Prostate gland (tissue), 2 donors: ENCODE results near the gene NDUFB5. TPM values are rescaled to one million over a fixed set of nuclear protein-coding genes. Genes with fewer than 3 reads are reported as not detected.

Source experiments
- DNase-seq: peaks from one replicate; pipeline ENCODE4 v3.0.0-alpha.2; 2019; ENCODE audit warnings: low spot score
- H3K27ac ChIP-seq, 2 donors: fragments of 200-600 bp; sonication (generic); 2 replicates each; pipeline ENCODE4 v1.5.1; 2017 to 2019
- H3K27me3 ChIP-seq: fragments of 200-600 bp; sonication (generic); replicated peaks from 2 replicates; pipeline ENCODE4 v1.5.1; 2019; ENCODE audit not compliant: insufficient read depth
- H3K36me3 ChIP-seq, 2 donors: fragments of 200-600 bp; sonication (generic); 1 replicate in 1 of 2; 2 replicates in 1 of 2; pipeline versions ENCODE4 v1.5.1 to v1.8.1; 2017 to 2019
- H3K4me1 ChIP-seq: fragments of 200-600 bp; sonication (generic); replicated peaks from 2 replicates; pipeline ENCODE4 v1.5.1; 2019
- H3K4me3 ChIP-seq, 2 donors: fragments of 200-600 bp; sonication (generic); 2 replicates each; pipeline ENCODE4 v1.5.1; 2017 to 2019
- H3K9me3 ChIP-seq: fragments of 200-600 bp; sonication (generic); 2 replicates; pipeline ENCODE4 v1.5.1; 2017
- CTCF ChIP-seq, 4 experiments: fragments of 200-600 bp in 2 of 4; fragments of 450-650 bp in 2 of 4; sonication (generic) in 2 of 4; IDR thresholded peaks; 1 replicate in 3 of 4; 2 replicates in 1 of 4; pipeline ENCODE4 v1.5.1; 2016 to 2019; ENCODE audit warnings: antibody characterized with exemption in 4 of 4, mild to moderate bottlenecking in 2 of 4, moderate library complexity in 2 of 4
- POLR2A ChIP-seq: fragments of 450-650 bp; IDR thresholded peaks from one replicate; pipeline ENCODE4 v1.6.1; 2016; ENCODE audit warnings: antibody characterized with exemption, mild to moderate bottlenecking
- POLR2AphosphoS5 ChIP-seq: sonication (generic); formaldehyde crosslinking; IDR thresholded peaks from one replicate; pipeline ENCODE4 v1.6.1; 2017; ENCODE audit warnings: antibody characterized with exemption
- WGBS: methylation state at CpG from one replicate; pipeline ENCODE4 v1.1.5; 2018; 5-methylcytosine and 5-hydroxymethylcytosine counted together
- intact Hi-C: fragments of 100-400 bp; cut with DNase I; formaldehyde crosslinking; loops from one replicate; pipeline ENCODE4 v1.14.2; 2022
- total RNA-seq, 2 donors: library from RNA; depleted of rRNA; stranded (reverse); fragments of >200 nt; gene quantifications; one replicate each; pipeline ENCODE4 v1.1.0, GENCODE V29; 2016

The NDUFB5 gene
- total RNA-seq, 2 donors from 2014 or later: 75.9 to 122 TPM

- no peak overlapping the region for H3K4me3 ChIP-seq
- intact Hi-C loops: no loop called here
- no peaks in the 10 kb centered on the region for H3K9me3 ChIP-seq
- 29% methylated on average over 8 of the region's 8 CpGs for WGBS
- no peak overlapping the region for H3K27ac ChIP-seq
- H3K36me3 ChIP-seq: no peaks in the 10 kb centered on the region
- DNase-seq: peak; percentile 39
- H3K4me1 ChIP-seq: no peaks in the 10 kb centered on the region
- H3K27me3 ChIP-seq: no peaks in the 10 kb centered on the region
- no peak for TF ChIP-seq CTCF (IDR thresholded peaks at IDR 0.05)
- no peak for TF ChIP-seq POLR2A
- TF ChIP-seq POLR2AphosphoS5: no peak
Measured at GRCh38 chr3:179666436-179667035, 61.9 kb downstream of the NDUFB5 start.

DNA sequence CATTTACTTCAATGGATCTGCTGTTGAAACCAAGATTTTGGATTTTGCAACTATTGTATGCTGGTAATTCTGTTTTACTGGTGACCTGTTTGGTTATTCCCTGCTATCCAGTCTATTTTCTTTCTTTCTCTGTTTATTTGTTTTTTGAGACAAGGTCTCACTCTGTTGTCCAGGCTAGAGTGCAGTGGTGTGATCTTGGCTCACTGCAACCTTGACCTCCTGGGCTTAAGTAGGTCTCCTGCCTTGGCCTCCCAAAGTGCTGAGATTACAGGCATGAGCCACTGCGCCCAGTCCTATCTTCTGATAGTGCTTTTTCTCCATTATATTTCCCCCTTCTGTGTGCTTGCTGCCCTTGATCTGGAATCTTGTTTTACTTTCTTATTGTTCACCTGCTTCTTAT lies 63.8 kb downstream of the NDUFB5 start:
- no peaks in the 10 kb centered on the region for H3K9me3 ChIP-seq
- TF ChIP-seq POLR2A (no peak), POLR2AphosphoS5 (no peak), CTCF (IDR thresholded peaks at IDR 0.05) (no peak)
- no peaks in the 10 kb centered on the region for H3K27me3 ChIP-seq
- DNase-seq: no peak
- no peak overlapping the region for H3K4me3 ChIP-seq
- no peaks in the 10 kb centered on the region for H3K4me1 ChIP-seq
- WGBS: 95% methylated on average over 1 of the region's 1 CpG
- intact Hi-C loops: no loop called here
- H3K27ac ChIP-seq: no peak overlapping the region
- H3K36me3 ChIP-seq: no peaks in the 10 kb centered on the region

DNA sequence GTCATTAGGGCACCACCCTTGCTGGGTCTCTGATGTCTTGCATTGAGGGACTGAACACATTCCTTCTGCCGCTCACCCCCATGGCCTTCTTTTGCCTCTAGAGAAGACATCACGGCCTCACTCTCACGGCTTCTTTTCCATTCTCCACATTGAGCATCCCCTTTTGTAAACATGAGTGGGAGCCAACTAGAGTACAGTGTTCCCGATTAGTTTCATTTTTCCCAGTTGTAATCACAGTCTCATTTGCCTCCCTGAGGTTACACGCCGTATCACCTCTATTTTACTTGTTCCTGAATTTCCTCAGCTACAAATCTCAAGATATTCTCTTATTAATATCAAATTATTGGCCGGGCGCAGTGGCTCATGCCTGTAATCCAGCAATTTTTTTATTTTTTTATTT lies 65.7 kb downstream of the NDUFB5 start:
- no peak for DNase-seq
- 75% methylated on average over 8 of the region's 8 CpGs for WGBS
- H3K36me3 ChIP-seq: no peaks in the 10 kb centered on the region
- no peak overlapping the region for H3K27ac ChIP-seq
- H3K4me1 ChIP-seq: no peaks in the 10 kb centered on the region
- no peaks in the 10 kb centered on the region for H3K27me3 ChIP-seq
- TF ChIP-seq POLR2AphosphoS5: no peak
- TF ChIP-seq CTCF (IDR thresholded peaks at IDR 0.05): no peak
- TF ChIP-seq POLR2A: no peak
- H3K4me3 ChIP-seq: no peak overlapping the region
- intact Hi-C loops: no loop called here
- no peaks in the 10 kb centered on the region for H3K9me3 ChIP-seq

DNA sequence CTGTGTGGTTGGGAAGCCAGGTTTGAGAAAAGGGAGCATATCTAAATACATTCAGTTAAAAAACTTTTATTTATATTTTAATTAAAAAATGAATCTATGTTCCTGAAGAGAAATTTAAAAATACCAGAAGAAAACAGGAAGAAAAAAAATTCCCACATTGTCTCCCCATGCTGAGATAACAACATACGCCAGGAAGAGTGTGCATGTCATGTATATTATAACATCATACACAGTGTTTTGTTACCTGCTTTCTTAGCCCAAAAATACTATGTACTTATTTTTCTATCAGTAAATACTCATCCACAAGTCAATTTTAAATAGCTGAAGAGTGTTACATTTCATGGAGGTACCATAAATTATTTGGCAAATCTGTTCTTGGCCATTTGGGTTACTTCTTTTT lies 66.7 kb downstream of the NDUFB5 start:
- H3K27ac ChIP-seq: no peak overlapping the region
- H3K4me3 ChIP-seq: no peak overlapping the region
- H3K9me3 ChIP-seq: no peaks in the 10 kb centered on the region
- H3K36me3 ChIP-seq: no peaks in the 10 kb centered on the region
- intact Hi-C loops: no loop called here
- TF ChIP-seq POLR2AphosphoS5: no peak
- TF ChIP-seq POLR2A: no peak
- no peak for TF ChIP-seq CTCF (IDR thresholded peaks at IDR 0.05)
- WGBS: 91% methylated on average over 1 of the region's 1 CpG
- no peak for DNase-seq
- no peaks in the 10 kb centered on the region for H3K4me1 ChIP-seq
- no peaks in the 10 kb centered on the region for H3K27me3 ChIP-seq

GRCh38 chr3:179671747-179672242 lies 67.2 kb downstream of the NDUFB5 start:
- no peaks in the 10 kb centered on the region for H3K4me1 ChIP-seq
- intact Hi-C loops: no loop called here
- H3K27me3 ChIP-seq: no peaks in the 10 kb centered on the region
- H3K9me3 ChIP-seq: no peaks in the 10 kb centered on the region
- WGBS: 71% methylated on average over 15 of the region's 15 CpGs
- H3K27ac ChIP-seq: no peak overlapping the region
- H3K4me3 ChIP-seq: no peak overlapping the region
- no peak for DNase-seq
- TF ChIP-seq POLR2A (no peak), CTCF (IDR thresholded peaks at IDR 0.05) (no peak), POLR2AphosphoS5 (peak; percentile 25)
- no peaks in the 10 kb centered on the region for H3K36me3 ChIP-seq
